Gastroesophageal sphincter (tissue), 4 donors: Measurements from ENCODE around the gene C1D. TPM values are rescaled to one million over a fixed set of nuclear protein-coding genes. Genes with fewer than 3 reads are reported as not detected.

Experiments used
- ATAC-seq: fragments of 150-250 bp; one replicate; pipeline ENCODE4 v1.9.1; 2016; ENCODE audit warnings: mild to moderate bottlenecking, moderate library complexity
- H3K27ac ChIP-seq, 4 donors: fragments of 200-600 bp; sonication (generic) in 3 of 4; 1 replicate in 3 of 4; 2 replicates in 1 of 4; pipeline ENCODE4 v1.5.1; 2016 to 2019
- H3K27me3 ChIP-seq: fragments of 200-600 bp; sonication (generic); one replicate; pipeline ENCODE4 v1.5.1; 2019
- H3K36me3 ChIP-seq, 2 donors: fragments of 200-600 bp; sonication (generic); one replicate each; pipeline ENCODE4 v1.5.1; 2019; ENCODE audit warnings: control low read depth in 1 of 2
- H3K4me1 ChIP-seq, 3 donors: fragments of 200-600 bp; sonication (generic); 1 replicate in 2 of 3; 2 replicates in 1 of 3; pipeline ENCODE4 v1.5.1; 2016 to 2019; ENCODE audit warnings: control low read depth in 2 of 3
- H3K4me3 ChIP-seq, 2 donors: fragments of 200-600 bp; sonication (generic); one replicate each; pipeline ENCODE4 v1.5.1; 2019; ENCODE audit warnings: mild to moderate bottlenecking in 1 of 2, moderate library complexity in 1 of 2
- H3K9me3 ChIP-seq, 3 donors: fragments of 200-600 bp; sonication (generic); one replicate each; pipeline ENCODE4 v1.5.1; 2017 to 2019; ENCODE audit warnings: control low read depth in 2 of 3
- CTCF ChIP-seq, 4 experiments: fragments of 200-600 bp in 2 of 4; fragments of 450-650 bp in 2 of 4; sonication (generic) in 1 of 4; IDR thresholded peaks; one replicate each; pipeline ENCODE4 v1.5.1; 2017 to 2019; ENCODE audit warnings: antibody characterized with exemption in 4 of 4, mild to moderate bottlenecking in 2 of 4, moderate library complexity in 2 of 4
- EP300 ChIP-seq: sonication (generic); formaldehyde crosslinking; IDR thresholded peaks from one replicate; pipeline ENCODE4 v1.6.1; 2017; ENCODE audit warnings: antibody characterized with exemption, mild to moderate bottlenecking
- POLR2A ChIP-seq, 2 donors: fragments of 450-650 bp; IDR thresholded peaks; one replicate each; pipeline ENCODE4 v1.6.1; 2017; ENCODE audit warnings: antibody characterized with exemption in 2 of 2, mild to moderate bottlenecking in 2 of 2, moderate library complexity in 1 of 2
- POLR2AphosphoS5 ChIP-seq: sonication (generic); formaldehyde crosslinking; IDR thresholded peaks from one replicate; pipeline ENCODE4 v1.6.1; 2017; ENCODE audit warnings: antibody characterized with exemption
- whole genome bisulfite sequencing, 2 donors: methylation state at CpG; one replicate each; pipeline ENCODE4 v1.1.5; 2018; ENCODE audit warnings: low coverage in 1 of 2; 5-methylcytosine and 5-hydroxymethylcytosine counted together
- total RNA-seq, 4 donors: library from RNA; depleted of rRNA; stranded (reverse); fragments of >200 nt; gene quantifications; one replicate each; pipeline ENCODE4 v1.1.0, GENCODE V29; 2016

The C1D gene
- total RNA-seq, 4 donors from 2014 or later = 23.4 to 66.5 (median 47.0) TPM

- WGBS, 2 donors = 90 to 93% methylated on average over 3 of the region's 3 CpGs
- TF ChIP-seq POLR2AphosphoS5 (no peak), EP300 (no peak), POLR2A (IDR thresholded peaks at IDR 0.05) (no peak), CTCF (IDR thresholded peaks at IDR 0.05) (no peak)
- no peaks in the 10 kb centered on the region for H3K4me1 ChIP-seq
- ATAC-seq = no peak
- H3K27me3 ChIP-seq = no peaks in the 10 kb centered on the region
- no peaks in the 10 kb centered on the region for H3K9me3 ChIP-seq
- H3K36me3 ChIP-seq = no peaks in the 10 kb centered on the region
- H3K4me3 ChIP-seq = no peak overlapping the region
- no peak overlapping the region for H3K27ac ChIP-seq
Observed at GRCh38 chr2:67999332-67999731, 63.5 kb downstream of the C1D start.

GRCh38 chr2:67997903-67998302, 64.9 kb downstream of the C1D start:
- H3K4me1 ChIP-seq = no peaks in the 10 kb centered on the region
- ATAC-seq = no peak
- H3K27ac ChIP-seq = no peak overlapping the region
- no peaks in the 10 kb centered on the region for H3K9me3 ChIP-seq
- no peaks in the 10 kb centered on the region for H3K36me3 ChIP-seq
- H3K4me3 ChIP-seq = no peak overlapping the region
- no peak for TF ChIP-seq POLR2A (IDR thresholded peaks at IDR 0.05)
- no peak for TF ChIP-seq POLR2AphosphoS5
- TF ChIP-seq EP300 = no peak
- no peak for TF ChIP-seq CTCF (IDR thresholded peaks at IDR 0.05)
- no peaks in the 10 kb centered on the region for H3K27me3 ChIP-seq
- 96 to 100% methylated on average over 3 of the region's 3 CpGs for WGBS, 2 donors

- 0 to 17% methylated on average over 1 to 3 of the region's 3 CpGs for WGBS, 2 donors
Observed at GRCh38 chr2:67997528-67997900, 65.3 kb downstream of the C1D start.

GRCh38 chr2:67996772-67997527, 65.9 kb downstream of the C1D start:
- 72 to 81% methylated on average over 4 to 5 of the region's 6 CpGs for WGBS, 2 donors

More at GRCh38 chr2:67997528-67997900, 65.3 kb downstream of the C1D start:
- H3K9me3 ChIP-seq = no peaks in the 10 kb centered on the region
- H3K4me3 ChIP-seq = no peak overlapping the region
- TF ChIP-seq CTCF (IDR thresholded peaks at IDR 0.05) = no peak
- no peak for TF ChIP-seq POLR2AphosphoS5
- TF ChIP-seq EP300 = no peak
- TF ChIP-seq POLR2A (IDR thresholded peaks at IDR 0.05) = no peak
- no peaks in the 10 kb centered on the region for H3K27me3 ChIP-seq
- no peak overlapping the region for H3K27ac ChIP-seq
- ATAC-seq = no peak
- H3K36me3 ChIP-seq = no peaks in the 10 kb centered on the region
- H3K4me1 ChIP-seq = no peaks in the 10 kb centered on the region

More at GRCh38 chr2:67996772-67997527, 65.9 kb downstream of the C1D start:
- Histone ChIP-seq H3K4me3 (no peak overlapping the region), H3K9me3 (no peaks in the 10 kb centered on the region), H3K36me3 (no peaks in the 10 kb centered on the region), H3K4me1 (no peaks in the 10 kb centered on the region), H3K27ac (no peak overlapping the region), H3K27me3 (no peaks in the 10 kb centered on the region)
- TF ChIP-seq POLR2A (IDR thresholded peaks at IDR 0.05) (no peak), CTCF (IDR thresholded peaks at IDR 0.05) (no peak), POLR2AphosphoS5 (no peak), EP300 (no peak)
- no peak for ATAC-seq
